Measurements from ENCODE around the gene LYST. TPM values are rescaled to one million over a fixed set of nuclear protein-coding genes. Genes with fewer than 3 reads are reported as not detected.

Gene LYST
- total and polyA plus RNA-seq, 2 donors (not counting 1 experiment from before 2014, with no cell fraction given), result 7.5 to 50.2 TPM

GRCh38 chr1:235835226-235835625 lies 31.5 kb downstream of the LYST start:
- no peak overlapping the region for H3K9ac ChIP-seq (ENCODE audit: insufficient read depth, low read length)
- TF ChIP-seq, protein P1, sequence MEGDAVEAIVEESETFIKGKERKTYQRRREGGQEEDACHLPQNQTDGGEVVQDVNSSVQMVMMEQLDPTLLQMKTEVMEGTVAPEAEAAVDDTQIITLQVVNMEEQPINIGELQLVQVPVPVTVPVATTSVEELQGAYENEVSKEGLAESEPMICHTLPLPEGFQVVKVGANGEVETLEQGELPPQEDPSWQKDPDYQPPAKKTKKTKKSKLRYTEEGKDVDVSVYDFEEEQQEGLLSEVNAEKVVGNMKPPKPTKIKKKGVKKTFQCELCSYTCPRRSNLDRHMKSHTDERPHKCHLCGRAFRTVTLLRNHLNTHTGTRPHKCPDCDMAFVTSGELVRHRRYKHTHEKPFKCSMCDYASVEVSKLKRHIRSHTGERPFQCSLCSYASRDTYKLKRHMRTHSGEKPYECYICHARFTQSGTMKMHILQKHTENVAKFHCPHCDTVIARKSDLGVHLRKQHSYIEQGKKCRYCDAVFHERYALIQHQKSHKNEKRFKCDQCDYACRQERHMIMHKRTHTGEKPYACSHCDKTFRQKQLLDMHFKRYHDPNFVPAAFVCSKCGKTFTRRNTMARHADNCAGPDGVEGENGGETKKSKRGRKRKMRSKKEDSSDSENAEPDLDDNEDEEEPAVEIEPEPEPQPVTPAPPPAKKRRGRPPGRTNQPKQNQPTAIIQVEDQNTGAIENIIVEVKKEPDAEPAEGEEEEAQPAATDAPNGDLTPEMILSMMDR (conservative IDR thresholded peaks at IDR 0.05 in 1 of 2, IDR thresholded peaks at IDR 0.05 in 1 of 2; ENCODE audit: low read depth in 1 of 2, low read length in 2 of 2), result no peak
- no peak for TF ChIP-seq EZH2 (IDR thresholded peaks at IDR 0.05; ENCODE audit: low read length, missing control alignments)
- H4K20me1 ChIP-seq (ENCODE audit: control insufficient read depth, extremely low read depth, insufficient read depth, low read length), result no peaks in the 10 kb centered on the region
- no peaks in the 10 kb centered on the region for H3K36me3 ChIP-seq (ENCODE audit: control insufficient read depth, insufficient read depth, low read length)
- peak; percentile 37 to 61 for DNase-seq (ENCODE audit: low read depth in 2 of 2)
- no peak overlapping the region for H3K27ac ChIP-seq (ENCODE audit: insufficient read depth, low read length)
- no peaks in the 10 kb centered on the region for H3K79me2 ChIP-seq (ENCODE audit: control insufficient read depth, insufficient read depth, low read length)
- H3K4me3 ChIP-seq (replicated peaks in 1 of 4; ENCODE audit: control extremely low read depth in 1 of 4, insufficient read depth in 1 of 4, low read depth in 3 of 4, low read length in 4 of 4), result peak overlapping the region; percentile 9 to 35 (median 25)
- H3K27me3 ChIP-seq (ENCODE audit: control insufficient read depth, insufficient read depth, low read length), result no peaks in the 10 kb centered on the region
- H2AFZ ChIP-seq (ENCODE audit: low read length), result peak overlapping the region; percentile 3
- H3K9me3 ChIP-seq (ENCODE audit: control insufficient read depth, insufficient read depth, low read depth, low read length), result no peaks in the 10 kb centered on the region
- peaks cover 2% of the 10 kb centered on the region for H3K4me1 ChIP-seq (ENCODE audit: control insufficient read depth, extremely low read depth, insufficient read depth, low read length)
- peak overlapping the region; percentile 78 for H3K4me2 ChIP-seq (ENCODE audit: extremely low read depth, insufficient read depth, low read length)

GRCh38 chr1:235834620-235835019 lies 32.1 kb downstream of the LYST start:
- Histone ChIP-seq H3K9me3 (ENCODE audit: control insufficient read depth, insufficient read depth, low read depth, low read length) (no peaks in the 10 kb centered on the region), H3K79me2 (ENCODE audit: control insufficient read depth, insufficient read depth, low read length) (no peaks in the 10 kb centered on the region), H2AFZ (ENCODE audit: low read length) (no peak overlapping the region), H3K4me2 (ENCODE audit: extremely low read depth, insufficient read depth, low read length) (no peak overlapping the region), H3K4me1 (ENCODE audit: control insufficient read depth, extremely low read depth, insufficient read depth, low read length) (peaks cover 2% of the 10 kb centered on the region), H3K4me3 (replicated peaks in 1 of 4; ENCODE audit: control extremely low read depth in 1 of 4, insufficient read depth in 1 of 4, low read depth in 3 of 4, low read length in 4 of 4) (no peak overlapping the region), H3K27me3 (ENCODE audit: control insufficient read depth, insufficient read depth, low read length) (no peaks in the 10 kb centered on the region), H3K27ac (ENCODE audit: insufficient read depth, low read length) (no peak overlapping the region), H3K9ac (ENCODE audit: insufficient read depth, low read length) (no peak overlapping the region), H3K36me3 (ENCODE audit: control insufficient read depth, insufficient read depth, low read length) (no peaks in the 10 kb centered on the region), H4K20me1 (ENCODE audit: control insufficient read depth, extremely low read depth, insufficient read depth, low read length) (no peaks in the 10 kb centered on the region)
- no peak for DNase-seq (ENCODE audit: low read depth in 2 of 2)
- TF ChIP-seq EZH2 (IDR thresholded peaks at IDR 0.05; ENCODE audit: low read length, missing control alignments), result no peak
- TF ChIP-seq, protein P1 (conservative IDR thresholded peaks at IDR 0.05 in 1 of 2, IDR thresholded peaks at IDR 0.05 in 1 of 2; ENCODE audit: low read depth in 1 of 2, low read length in 2 of 2), result no peak

GRCh38 chr1:235832011-235832410 lies 34.7 kb downstream of the LYST start:
- TF ChIP-seq EZH2 (IDR thresholded peaks at IDR 0.05; ENCODE audit: low read length, missing control alignments), result no peak
- TF ChIP-seq, protein P1 (conservative IDR thresholded peaks at IDR 0.05 in 1 of 2, IDR thresholded peaks at IDR 0.05 in 1 of 2; ENCODE audit: low read depth in 1 of 2, low read length in 2 of 2), result no peak
- no peaks in the 10 kb centered on the region for H3K79me2 ChIP-seq (ENCODE audit: control insufficient read depth, insufficient read depth, low read length)

More at GRCh38 chr1:235832011-235832410, 34.7 kb downstream of the LYST start:
- DNase-seq (ENCODE audit: low read depth in 2 of 2), result no peak
- Histone ChIP-seq H3K9me3 (ENCODE audit: control insufficient read depth, insufficient read depth, low read depth, low read length) (no peaks in the 10 kb centered on the region), H3K4me1 (ENCODE audit: control insufficient read depth, extremely low read depth, insufficient read depth, low read length) (peaks cover 2% of the 10 kb centered on the region), H4K20me1 (ENCODE audit: control insufficient read depth, extremely low read depth, insufficient read depth, low read length) (no peaks in the 10 kb centered on the region), H2AFZ (ENCODE audit: low read length) (no peak overlapping the region), H3K27me3 (ENCODE audit: control insufficient read depth, insufficient read depth, low read length) (no peaks in the 10 kb centered on the region), H3K36me3 (ENCODE audit: control insufficient read depth, insufficient read depth, low read length) (no peaks in the 10 kb centered on the region), H3K27ac (ENCODE audit: insufficient read depth, low read length) (no peak overlapping the region), H3K4me2 (ENCODE audit: extremely low read depth, insufficient read depth, low read length) (no peak overlapping the region), H3K9ac (ENCODE audit: insufficient read depth, low read length) (no peak overlapping the region), H3K4me3 (replicated peaks in 1 of 4; ENCODE audit: control extremely low read depth in 1 of 4, insufficient read depth in 1 of 4, low read depth in 3 of 4, low read length in 4 of 4) (no peak overlapping the region)

All from fibroblast of lung (primary cell).